Adrenal gland (tissue), 5 donors: ENCODE measurements around the gene COA1.
"Not testable (repeated sequence)": the region's sequence is repeated elsewhere in the genome, so short reads cannot be mapped to it uniquely, and the experiment has no call there.

ENCODE experiments used
- CTCF ChIP-seq, 6 experiments: fragments of 450-650 bp in 4 of 6; fragments of 200-600 bp in 2 of 6; sonication (generic) in 1 of 6; IDR thresholded peaks; 1 replicate in 5 of 6; 2 replicates in 1 of 6; pipeline versions ENCODE4 v1.5.1 to v1.8.0; 2016 to 2021; ENCODE audit warnings: antibody characterized with exemption in 6 of 6, mild to moderate bottlenecking in 2 of 6, moderate library complexity in 1 of 6
- POLR2A ChIP-seq, 2 donors: fragments of 450-650 bp; IDR thresholded peaks; one replicate each; pipeline ENCODE4 v1.6.1; 2017; ENCODE audit warnings: antibody characterized with exemption in 2 of 2, mild to moderate bottlenecking in 2 of 2, moderate library complexity in 1 of 2
- donor health status: DM: no; HTN: no; CAD: no.

DNA sequence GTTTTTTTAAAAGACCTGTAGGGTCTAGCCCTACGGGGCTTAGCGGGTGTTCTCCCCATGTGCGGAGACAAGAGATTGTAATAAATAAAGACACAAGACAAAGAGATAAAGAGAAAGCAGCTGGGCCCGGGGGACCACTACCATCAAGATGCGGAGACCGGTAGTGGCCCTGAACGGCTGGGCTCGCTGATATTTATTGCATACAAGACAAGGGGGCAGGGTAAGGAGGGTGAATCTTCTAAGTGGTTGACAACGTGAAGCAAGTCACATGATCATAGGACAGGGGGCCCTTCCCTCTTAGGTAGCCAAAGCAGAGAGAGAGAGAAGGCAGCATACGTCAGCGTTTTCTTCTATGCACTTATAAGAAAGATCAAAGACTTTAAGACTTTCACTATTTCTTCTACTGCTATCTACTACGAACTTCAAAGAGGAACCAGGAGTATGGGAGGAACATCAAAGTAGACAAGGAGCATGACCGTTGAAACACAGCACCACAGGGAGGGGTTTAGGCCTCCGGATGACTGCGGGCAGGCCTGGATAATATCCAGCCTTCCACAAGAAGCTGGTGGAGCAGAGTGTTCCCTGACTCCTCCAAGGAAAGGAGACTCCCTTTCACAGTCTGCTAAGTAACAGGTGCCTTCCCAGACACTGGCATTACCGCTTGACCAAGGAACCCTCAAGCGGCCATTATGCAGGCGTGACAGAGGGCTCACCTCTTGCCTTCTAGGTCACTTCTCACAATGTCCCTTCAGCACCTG lies 5.4 kb upstream of the COA1 start:
- TF ChIP-seq CTCF, POLR2A (IDR thresholded peaks at IDR 0.05): not testable (repeated sequence)
